ENCODE results near the gene TMEM184C. TPM values are rescaled to one million over a fixed set of nuclear protein-coding genes. Genes with fewer than 3 reads are reported as not detected.
A peak's percentile ranks its signal among the peaks of the same experiment; 100 is the strongest.

The TMEM184C gene
- total RNA-seq, 1 experiment from 2014 or later, result 40.0 TPM

DNA sequence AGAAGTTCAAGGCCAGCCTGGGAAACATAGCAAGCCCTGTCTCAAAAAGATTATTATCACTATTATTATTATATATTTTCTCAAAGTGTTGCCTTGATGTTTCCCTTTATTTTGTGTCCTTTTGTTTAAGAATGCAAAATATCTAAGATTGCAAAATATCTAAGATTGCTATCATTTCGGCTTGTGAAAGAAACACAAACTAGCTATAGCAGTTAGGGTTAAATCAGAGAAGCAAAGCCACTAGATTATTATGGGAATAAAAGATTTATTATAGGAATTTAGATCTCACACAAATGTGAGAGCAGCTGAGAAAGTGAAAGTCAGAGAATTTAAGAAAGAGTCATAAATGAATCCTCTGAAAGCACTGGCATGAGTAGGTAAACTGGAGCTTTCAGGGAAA is 18.0 kb upstream of the TMEM184C start:
- DNase-seq (ENCODE audit: low read depth), result no peak

DNA sequence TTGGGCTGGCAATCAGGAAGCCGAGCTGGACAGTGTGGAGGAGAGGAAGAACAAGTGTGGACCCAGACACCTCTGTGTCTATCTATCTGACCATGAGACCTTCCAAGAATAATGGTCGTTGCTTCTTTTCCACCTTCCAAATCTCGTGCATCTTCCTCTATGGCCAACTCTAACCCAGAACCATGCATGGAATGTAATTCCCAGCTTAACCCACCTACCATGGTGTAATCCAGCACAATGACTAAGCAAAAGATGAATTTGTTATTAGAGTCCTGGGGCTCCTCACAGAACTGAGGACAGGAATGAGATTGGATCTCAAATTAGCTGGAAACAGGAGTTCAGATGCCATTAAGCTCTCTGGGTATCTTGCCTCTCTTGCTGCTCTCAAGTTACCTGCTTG is 17.4 kb upstream of the TMEM184C start:
- DNase-seq (ENCODE audit: low read depth), result no peak

- no peak for DNase-seq (ENCODE audit: low read depth)
Measured at GRCh38 chr4:147605499-147605898, 11.7 kb upstream of the TMEM184C start.

GRCh38 chr4:147607471-147607870 is 9.7 kb upstream of the TMEM184C start:
- no peak for DNase-seq (ENCODE audit: low read depth)

DNA sequence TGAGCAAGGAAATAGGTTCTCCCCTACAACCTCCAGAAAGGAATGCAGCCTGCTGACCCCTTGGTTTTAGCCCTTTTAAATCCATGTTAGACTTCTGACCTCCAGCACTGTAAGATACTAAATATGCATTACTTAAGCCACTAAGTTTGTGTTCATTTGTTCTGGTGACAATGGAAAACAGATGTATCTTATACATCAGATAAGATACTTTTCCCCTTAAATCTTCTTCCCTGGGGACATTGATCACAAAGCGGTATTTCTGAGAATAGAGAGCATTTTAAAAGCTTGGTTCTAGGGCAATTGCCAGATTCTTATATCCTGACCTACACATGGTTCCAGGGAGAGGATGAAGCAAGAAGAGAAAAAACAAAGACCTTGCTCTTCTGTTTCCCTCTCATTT is 6.5 kb upstream of the TMEM184C start:
- no peak for DNase-seq (ENCODE audit: low read depth)

DNA sequence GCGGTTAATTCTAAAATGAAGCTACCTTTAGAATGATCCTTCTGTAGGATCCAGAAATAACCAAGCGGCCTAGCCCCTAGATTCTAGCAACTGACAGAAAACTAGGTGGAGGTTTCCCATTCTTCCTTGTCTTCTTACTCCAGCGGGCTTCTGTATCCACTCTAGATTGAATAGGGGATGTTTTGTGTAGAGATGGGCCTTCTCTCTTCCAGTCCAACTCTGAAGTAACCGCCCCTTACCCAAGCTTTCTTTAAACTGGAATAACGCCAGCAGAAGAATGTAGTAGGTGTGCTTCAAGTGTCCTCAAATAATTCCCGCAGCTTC is 386 bp upstream of the TMEM184C start:
- DNase-seq (ENCODE audit: low read depth), result no peak

GRCh38 chr4:147617841-147618691 is 869 bp downstream of the TMEM184C start:
- DNase-seq (ENCODE audit: low read depth), result no peak

- DNase-seq (ENCODE audit: low read depth), result no peak
Measured at GRCh38 chr4:147620315-147620714, 3.1 kb downstream of the TMEM184C start.

- DNase-seq (ENCODE audit: low read depth), result no peak
Measured at GRCh38 chr4:147625733-147626132, 8.5 kb downstream of the TMEM184C start.

GRCh38 chr4:147626903-147627302 is 9.7 kb downstream of the TMEM184C start:
- no peak for DNase-seq (ENCODE audit: low read depth)

GRCh38 chr4:147628415-147628814 is 11.2 kb downstream of the TMEM184C start:
- no peak for DNase-seq (ENCODE audit: low read depth)

GRCh38 chr4:147629783-147630730 is 12.9 kb downstream of the TMEM184C start:
- DNase-seq (ENCODE audit: low read depth), result no peak

DNA sequence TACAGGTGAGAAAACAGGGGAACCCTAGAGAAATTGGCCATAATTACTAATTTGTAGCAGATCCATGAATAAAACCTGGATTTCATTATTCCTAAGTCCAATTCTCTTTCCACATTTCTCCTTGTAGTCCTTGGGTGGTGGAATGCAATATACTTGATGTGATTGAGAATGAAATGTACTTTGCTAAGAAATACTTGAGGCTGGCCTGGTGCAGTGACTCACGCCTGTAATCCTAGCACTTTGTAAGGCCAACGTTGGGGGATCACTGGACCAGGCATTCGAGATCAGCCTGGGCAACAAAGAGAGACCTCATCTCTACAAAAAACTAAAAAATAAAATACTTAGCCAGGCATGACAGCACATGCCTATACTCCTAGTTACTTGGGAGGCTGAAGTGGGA is 15.9 kb downstream of the TMEM184C start:
- no peak for DNase-seq (ENCODE audit: low read depth)

GRCh38 chr4:147633643-147634042 is 16.4 kb downstream of the TMEM184C start:
- no peak for DNase-seq (ENCODE audit: low read depth)

DNA sequence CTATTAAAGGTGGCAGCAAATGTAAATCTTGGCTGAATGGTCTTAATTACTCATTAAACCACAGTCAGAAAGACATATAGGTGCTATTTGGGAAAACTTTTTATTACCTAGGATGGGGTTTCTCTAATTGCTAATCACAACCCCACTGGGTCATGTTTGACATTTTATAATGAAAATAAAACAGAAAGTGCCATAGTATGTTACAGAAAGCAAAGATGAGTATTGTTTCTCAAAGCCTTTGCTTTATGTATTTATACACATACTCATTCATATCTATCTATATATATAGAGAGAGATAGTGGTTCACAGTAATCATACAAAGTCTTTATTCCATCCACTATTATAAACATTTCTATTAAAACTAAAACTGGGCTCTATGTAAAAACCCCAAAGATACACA is 18.2 kb downstream of the TMEM184C start:
- DNase-seq (ENCODE audit: low read depth), result no peak

GRCh38 chr4:147638365-147638764 is 21.2 kb downstream of the TMEM184C start:
- no peak for DNase-seq (ENCODE audit: low read depth)

GRCh38 chr4:147638942-147639341 is 21.7 kb downstream of the TMEM184C start:
- peak; percentile 7 for DNase-seq (ENCODE audit: low read depth)

- DNase-seq (ENCODE audit: low read depth), result no peak
Measured at GRCh38 chr4:147639388-147639787, 22.2 kb downstream of the TMEM184C start.

DNA sequence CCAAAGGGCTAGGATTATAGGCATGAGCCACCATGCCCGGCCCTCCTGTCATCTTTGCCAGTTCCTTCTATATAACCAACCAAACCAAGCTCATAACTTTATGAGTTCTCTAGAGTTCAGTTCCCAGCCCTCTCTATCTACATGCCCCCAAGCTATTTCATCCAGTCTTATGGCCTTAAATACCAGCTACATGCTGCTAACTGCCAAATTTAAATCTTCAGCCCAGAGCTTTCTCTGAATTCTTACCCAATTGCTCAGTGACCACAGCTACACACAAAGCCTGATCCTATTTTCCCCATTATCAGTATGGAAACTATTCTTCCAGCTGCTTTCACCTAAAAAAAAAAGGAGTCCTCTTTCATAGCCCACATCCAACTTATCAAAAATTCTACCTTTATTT is 23.1 kb downstream of the TMEM184C start:
- DNase-seq (ENCODE audit: low read depth), result no peak

GRCh38 chr4:147643616-147644015 is 26.4 kb downstream of the TMEM184C start:
- DNase-seq (ENCODE audit: low read depth), result no peak

GRCh38 chr4:147644471-147644870 is 27.3 kb downstream of the TMEM184C start:
- DNase-seq (ENCODE audit: low read depth), result no peak

- no peak for DNase-seq (ENCODE audit: low read depth)
Measured at GRCh38 chr4:147645099-147645498, 27.9 kb downstream of the TMEM184C start.
